Osteoblast (primary cell): ENCODE measurements around the gene SLCO2B1. TPM values are rescaled to one million over a fixed set of nuclear protein-coding genes. Genes with fewer than 3 reads are reported as not detected.

Experiments used
- DNase-seq: peaks from one replicate; pipeline ENCODE4 v3.0.0; 2011; ENCODE audit warnings: low spot score, mixed read lengths; ENCODE audit not compliant: insufficient read length; ENCODE audit errors: missing footprints
- H2AFZ ChIP-seq: 2 replicates; pipeline ENCODE4 v1.6.0; 2011; ENCODE audit warnings: mild to moderate bottlenecking, low read length
- H3K27ac ChIP-seq: 2 replicates; pipeline ENCODE4 v1.5.1; 2011; ENCODE audit warnings: mild to moderate bottlenecking, low read depth, low read length, moderate library complexity
- H3K27me3 ChIP-seq: 2 replicates; pipeline ENCODE4 v1.6.0; 2012; ENCODE audit warnings: mild to moderate bottlenecking, control low read depth, inconsistent platforms, low read length, moderate library complexity; ENCODE audit not compliant: insufficient read depth
- H3K36me3 ChIP-seq: 2 replicates; pipeline ENCODE4 v1.5.1; 2011; ENCODE audit warnings: mild to moderate bottlenecking, low read length, control low read depth, moderate library complexity; ENCODE audit not compliant: insufficient read depth
- H3K4me1 ChIP-seq: 2 replicates; pipeline ENCODE4 v1.5.1; 2011; ENCODE audit warnings: mild to moderate bottlenecking, low read length, control low read depth, moderate library complexity; ENCODE audit not compliant: insufficient read depth
- H3K4me2 ChIP-seq: 2 replicates; pipeline ENCODE4 v1.6.0; 2011; ENCODE audit warnings: mild to moderate bottlenecking, low read length; ENCODE audit not compliant: insufficient read depth
- H3K4me3 ChIP-seq: fragments of 200-600 bp; sonication (generic); 3 replicates; pipeline ENCODE4 v1.5.1; 2012; ENCODE audit warnings: mild to moderate bottlenecking, low read length, inconsistent platforms; ENCODE audit not compliant: insufficient read depth
- H3K79me2 ChIP-seq: 2 replicates; pipeline ENCODE4 v1.6.0; 2012; ENCODE audit warnings: mild to moderate bottlenecking, low read length, control low read depth, inconsistent platforms; ENCODE audit not compliant: insufficient read depth
- H3K9me3 ChIP-seq: 2 replicates; pipeline ENCODE4 v1.5.1; 2011; ENCODE audit warnings: low read depth, low read length, control low read depth
- H4K20me1 ChIP-seq: 2 replicates; pipeline ENCODE4 v1.6.0; 2012; ENCODE audit warnings: mild to moderate bottlenecking, low read length, control low read depth; ENCODE audit not compliant: insufficient read depth
- total RNA-seq: library from RNA; depleted of rRNA; stranded (reverse); fragments of >200 nt; gene quantifications from 2 replicates; pipeline ENCODE4 v1.2.3, GENCODE V29; 2012
- TF ChIP-seq, protein P1 (sequence below): IDR thresholded peaks from 2 replicates; pipeline ENCODE4 v1.5.1; 2011; ENCODE audit warnings: mild to moderate bottlenecking, low read depth, low read length, moderate library complexity; ENCODE audit errors: extremely low read depth

Gene SLCO2B1
- total RNA-seq, 1 donor: 0.72 TPM

DNA sequence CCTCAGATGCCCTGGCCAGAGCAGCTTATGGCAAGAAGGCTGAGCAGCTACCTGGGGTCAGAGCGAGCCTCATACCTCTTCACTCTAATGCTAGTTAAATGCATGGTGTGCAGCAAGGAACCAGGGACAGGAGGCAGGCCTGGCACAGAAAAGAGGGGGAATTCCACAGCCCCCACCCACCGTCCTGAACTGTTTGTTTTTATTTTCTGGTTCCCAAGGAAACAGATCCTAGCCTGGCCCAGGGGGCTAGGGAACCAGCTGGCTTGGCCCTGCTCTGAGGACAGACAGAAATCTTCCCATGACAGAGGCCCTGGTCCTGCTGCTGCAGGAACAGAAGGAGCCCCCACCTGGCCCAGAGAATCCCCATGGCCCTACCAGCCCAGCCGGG, 40.4 kb downstream of the SLCO2B1 start:
- Histone ChIP-seq H3K4me3 (no peak overlapping the region), H3K9me3 (no peaks in the 10 kb centered on the region), H2AFZ (no peak overlapping the region), H3K36me3 (no peaks in the 10 kb centered on the region), H3K4me2 (no peak overlapping the region), H4K20me1 (no peaks in the 10 kb centered on the region), H3K27ac (no peak overlapping the region), H3K4me1 (no peaks in the 10 kb centered on the region), H3K79me2 (no peaks in the 10 kb centered on the region), H3K27me3 (peaks cover 14% of the 10 kb centered on the region)
- TF ChIP-seq, protein P1, sequence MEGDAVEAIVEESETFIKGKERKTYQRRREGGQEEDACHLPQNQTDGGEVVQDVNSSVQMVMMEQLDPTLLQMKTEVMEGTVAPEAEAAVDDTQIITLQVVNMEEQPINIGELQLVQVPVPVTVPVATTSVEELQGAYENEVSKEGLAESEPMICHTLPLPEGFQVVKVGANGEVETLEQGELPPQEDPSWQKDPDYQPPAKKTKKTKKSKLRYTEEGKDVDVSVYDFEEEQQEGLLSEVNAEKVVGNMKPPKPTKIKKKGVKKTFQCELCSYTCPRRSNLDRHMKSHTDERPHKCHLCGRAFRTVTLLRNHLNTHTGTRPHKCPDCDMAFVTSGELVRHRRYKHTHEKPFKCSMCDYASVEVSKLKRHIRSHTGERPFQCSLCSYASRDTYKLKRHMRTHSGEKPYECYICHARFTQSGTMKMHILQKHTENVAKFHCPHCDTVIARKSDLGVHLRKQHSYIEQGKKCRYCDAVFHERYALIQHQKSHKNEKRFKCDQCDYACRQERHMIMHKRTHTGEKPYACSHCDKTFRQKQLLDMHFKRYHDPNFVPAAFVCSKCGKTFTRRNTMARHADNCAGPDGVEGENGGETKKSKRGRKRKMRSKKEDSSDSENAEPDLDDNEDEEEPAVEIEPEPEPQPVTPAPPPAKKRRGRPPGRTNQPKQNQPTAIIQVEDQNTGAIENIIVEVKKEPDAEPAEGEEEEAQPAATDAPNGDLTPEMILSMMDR: no peak
- DNase-seq: peak; percentile 25

DNA sequence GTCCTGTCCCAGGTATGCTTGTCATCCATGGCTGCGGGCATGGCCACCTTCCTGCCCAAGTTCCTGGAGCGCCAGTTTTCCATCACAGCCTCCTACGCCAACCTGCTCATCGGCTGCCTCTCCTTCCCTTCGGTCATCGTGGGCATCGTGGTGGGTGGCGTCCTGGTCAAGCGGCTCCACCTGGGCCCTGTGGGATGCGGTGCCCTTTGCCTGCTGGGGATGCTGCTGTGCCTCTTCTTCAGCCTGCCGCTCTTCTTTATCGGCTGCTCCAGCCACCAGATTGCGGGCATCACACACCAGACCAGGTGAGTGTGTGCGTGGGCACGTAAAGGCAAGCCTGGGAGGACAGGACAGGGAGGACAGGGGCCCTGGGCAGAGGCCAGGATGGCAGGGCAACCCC, 42.4 kb downstream of the SLCO2B1 start:
- Histone ChIP-seq H3K9me3 (no peaks in the 10 kb centered on the region), H3K4me2 (no peak overlapping the region), H2AFZ (no peak overlapping the region), H3K27me3 (peaks cover 25% of the 10 kb centered on the region), H3K79me2 (no peaks in the 10 kb centered on the region), H3K27ac (no peak overlapping the region), H3K4me3 (no peak overlapping the region), H3K36me3 (no peaks in the 10 kb centered on the region), H3K4me1 (no peaks in the 10 kb centered on the region), H4K20me1 (no peaks in the 10 kb centered on the region)
- TF ChIP-seq, protein P1: no peak
- peak; percentile 22 for DNase-seq

DNA sequence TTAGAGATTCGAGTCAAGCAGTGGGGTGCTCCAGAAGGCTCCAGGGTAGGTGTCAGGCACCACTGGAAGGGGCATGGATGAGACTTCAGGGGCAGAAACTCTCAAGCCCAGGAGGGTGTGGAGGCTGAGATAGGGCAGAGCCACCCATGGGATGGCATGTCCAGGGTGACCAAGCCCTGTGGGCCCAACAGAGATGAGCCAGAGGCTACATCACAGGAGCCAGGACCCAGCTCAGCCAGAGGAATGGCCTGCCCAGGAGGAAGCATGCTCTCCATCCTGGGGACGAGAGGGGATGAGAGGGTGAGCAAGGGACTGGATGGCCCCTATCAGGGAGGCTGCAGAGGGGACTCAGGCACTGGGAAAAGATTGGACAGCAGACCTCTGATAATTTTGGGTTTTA, 42.8 kb downstream of the SLCO2B1 start:
- Histone ChIP-seq H3K27me3 (peaks cover 25% of the 10 kb centered on the region), H3K36me3 (no peaks in the 10 kb centered on the region), H3K79me2 (no peaks in the 10 kb centered on the region), H3K4me1 (no peaks in the 10 kb centered on the region), H3K9me3 (no peaks in the 10 kb centered on the region), H4K20me1 (no peaks in the 10 kb centered on the region), H2AFZ (no peak overlapping the region), H3K4me2 (no peak overlapping the region), H3K27ac (no peak overlapping the region), H3K4me3 (no peak overlapping the region)
- TF ChIP-seq, protein P1: no peak
- peak; percentile 55 for DNase-seq

DNA sequence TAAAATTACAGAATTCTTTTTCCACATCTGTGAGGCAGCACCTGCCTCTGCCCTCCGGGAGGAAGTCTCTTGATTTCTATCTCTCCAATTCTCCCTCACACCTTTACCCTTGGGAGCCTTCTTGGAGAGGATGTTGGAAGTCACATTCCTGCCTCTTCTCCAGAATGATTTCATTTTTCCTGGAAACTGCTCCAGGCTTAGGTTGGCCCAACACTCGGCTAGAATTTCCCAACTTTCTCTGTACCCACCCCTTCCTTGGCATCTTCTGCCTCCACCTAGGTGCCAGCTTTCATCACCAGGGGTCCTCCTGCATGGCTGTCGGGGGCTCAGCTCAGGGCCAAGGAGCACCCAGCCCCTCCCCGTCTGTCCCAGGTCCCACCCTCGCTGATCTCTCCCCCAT, 43.2 kb downstream of the SLCO2B1 start:
- Histone ChIP-seq H3K4me3 (no peak overlapping the region), H3K27ac (no peak overlapping the region)

More for the DNA sequence above, 43.2 kb downstream of the SLCO2B1 start:
- TF ChIP-seq, protein P1: no peak
- Histone ChIP-seq H3K4me2 (no peak overlapping the region), H2AFZ (no peak overlapping the region), H4K20me1 (no peaks in the 10 kb centered on the region), H3K27me3 (peaks cover 25% of the 10 kb centered on the region), H3K4me1 (no peaks in the 10 kb centered on the region), H3K9me3 (no peaks in the 10 kb centered on the region), H3K36me3 (no peaks in the 10 kb centered on the region), H3K79me2 (no peaks in the 10 kb centered on the region)
- DNase-seq: no peak
